Colon (tissue), 2 donors: Measurements from ENCODE around the gene NECTIN2.

Source experiments
- FAIRE-seq: peaks from 2 replicates; lab custom pipeline; 2012; peaks lifted over from hg19 to GRCh38; lab: Jason Lieb, UNC
- donor health status: control.
- donor health status: control.

The NECTIN2 gene

GRCh38 chr19:44845612-44846454, at the start of gene NECTIN2:
Gene NECTIN2, plus strand, starts transcription at chr19:44846297. Its CDS starts 229 bp downstream, at chr19:44846526.
- no peak for FAIRE-seq

GRCh38 chr19:44796701-44797115, 49.4 kb upstream of the NECTIN2 start:
- FAIRE-seq: no peak

- FAIRE-seq: no peak
Measured at GRCh38 chr19:44799627-44800346, 46.3 kb upstream of the NECTIN2 start.

GRCh38 chr19:44800461-44800860, 45.6 kb upstream of the NECTIN2 start:
- FAIRE-seq: no peak

- no peak for FAIRE-seq
Measured at GRCh38 chr19:44803442-44804428, 42.4 kb upstream of the NECTIN2 start.

- FAIRE-seq: no peak
Measured at GRCh38 chr19:44806291-44806690, 39.8 kb upstream of the NECTIN2 start.

GRCh38 chr19:44807162-44807561, 38.9 kb upstream of the NECTIN2 start:
- no peak for FAIRE-seq

- no peak for FAIRE-seq
Measured at GRCh38 chr19:44807652-44808462, 38.2 kb upstream of the NECTIN2 start.

GRCh38 chr19:44808463-44809371, 37.4 kb upstream of the NECTIN2 start, which contains the start of gene BCAM:
Gene BCAM, plus strand, starts transcription at chr19:44809103. Its CDS starts 22 bp downstream, at chr19:44809125.
- FAIRE-seq: no peak

GRCh38 chr19:44809577-44810233, 36.4 kb upstream of the NECTIN2 start:
- FAIRE-seq: no peak

GRCh38 chr19:44810234-44811121, 35.6 kb upstream of the NECTIN2 start:
- FAIRE-seq: no peak

GRCh38 chr19:44811122-44811419, 35.0 kb upstream of the NECTIN2 start:
- FAIRE-seq: no peak

- FAIRE-seq: no peak
Measured at GRCh38 chr19:44812142-44812718, 33.9 kb upstream of the NECTIN2 start.

GRCh38 chr19:44813070-44813840, 32.8 kb upstream of the NECTIN2 start:
- no peak for FAIRE-seq

- FAIRE-seq: no peak
Measured at GRCh38 chr19:44813841-44814470, 32.1 kb upstream of the NECTIN2 start.

GRCh38 chr19:44814517-44814916, 31.6 kb upstream of the NECTIN2 start:
- no peak for FAIRE-seq

GRCh38 chr19:44816301-44816700, 29.8 kb upstream of the NECTIN2 start:
- FAIRE-seq: no peak
